ENCODE data around the gene ARHGAP24. TPM values are rescaled to one million over a fixed set of nuclear protein-coding genes. Genes with fewer than 3 reads are reported as not detected.

The ARHGAP24 gene
- total and polyA plus RNA-seq, 2 experiments from 2014 or later, result 0.21 to 0.36 TPM

DNA sequence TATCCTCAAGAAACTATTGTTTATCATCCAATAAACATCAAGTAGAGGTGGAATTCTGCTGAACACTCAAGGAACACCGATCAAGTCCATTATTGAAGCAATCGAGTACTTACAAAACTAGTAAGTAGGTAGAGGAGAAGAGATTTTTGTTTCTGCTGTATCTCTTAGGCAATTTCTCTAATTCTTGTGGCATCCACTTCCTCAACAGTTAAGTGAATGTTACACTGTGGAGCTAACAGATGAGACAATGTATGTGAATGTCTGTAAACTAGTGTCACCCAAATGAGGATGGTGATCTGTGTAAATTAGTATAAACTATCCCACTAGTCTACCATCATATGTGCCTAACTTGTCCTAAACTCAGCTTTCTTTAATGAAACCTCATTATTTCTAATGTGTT, 261.6 kb downstream of the ARHGAP24 start:
- H3K4me1 ChIP-seq (ENCODE audit: insufficient read depth), result peaks cover 4% of the 10 kb centered on the region; the same call in 1 of the 2 replicates
- peaks cover 8% of the 10 kb centered on the region; the same call in 2 of the 3 replicates for H3K4me1 Mint-ChIP-seq

More for the DNA sequence above, 261.6 kb downstream of the ARHGAP24 start:
- Mint-ChIP-seq H3K4me3 (no peak overlapping the region), H3K36me3 (ENCODE audit: low read depth) (no peaks in the 10 kb centered on the region), H3K27me3 (ENCODE audit: insufficient read depth, low read depth, poor library complexity) (no peaks in the 10 kb centered on the region), H3K27ac (no peak overlapping the region), H3K9me3 (no peaks in the 10 kb centered on the region)
- Histone ChIP-seq H3K4me2 (no peak overlapping the region), H3K36me3 (ENCODE audit: insufficient read depth) (no peaks in the 10 kb centered on the region), H3K79me2 (replicated peaks; ENCODE audit: insufficient read depth) (no peaks in the 10 kb centered on the region), H3K4me3 (no peak overlapping the region), H2AFZ (no peak overlapping the region), H3K27ac (ENCODE audit: low read depth) (no peak overlapping the region), H3K9me2 (ENCODE audit: insufficient read depth) (0 out of 2 replicates have a peak, but pooled peaks cover 4% of the 10 kb centered on the region), H3K27me3 (ENCODE audit: insufficient read depth) (no peaks in the 10 kb centered on the region), H4K20me1 (replicated peaks; ENCODE audit: insufficient read depth) (no peaks in the 10 kb centered on the region), H3F3A (replicated peaks; ENCODE audit: low read depth) (no peaks in the 10 kb centered on the region)
- ATAC-seq (no peak), DNase-seq (ENCODE audit: low spot score) (no peak)
- TF ChIP-seq, protein P1, sequence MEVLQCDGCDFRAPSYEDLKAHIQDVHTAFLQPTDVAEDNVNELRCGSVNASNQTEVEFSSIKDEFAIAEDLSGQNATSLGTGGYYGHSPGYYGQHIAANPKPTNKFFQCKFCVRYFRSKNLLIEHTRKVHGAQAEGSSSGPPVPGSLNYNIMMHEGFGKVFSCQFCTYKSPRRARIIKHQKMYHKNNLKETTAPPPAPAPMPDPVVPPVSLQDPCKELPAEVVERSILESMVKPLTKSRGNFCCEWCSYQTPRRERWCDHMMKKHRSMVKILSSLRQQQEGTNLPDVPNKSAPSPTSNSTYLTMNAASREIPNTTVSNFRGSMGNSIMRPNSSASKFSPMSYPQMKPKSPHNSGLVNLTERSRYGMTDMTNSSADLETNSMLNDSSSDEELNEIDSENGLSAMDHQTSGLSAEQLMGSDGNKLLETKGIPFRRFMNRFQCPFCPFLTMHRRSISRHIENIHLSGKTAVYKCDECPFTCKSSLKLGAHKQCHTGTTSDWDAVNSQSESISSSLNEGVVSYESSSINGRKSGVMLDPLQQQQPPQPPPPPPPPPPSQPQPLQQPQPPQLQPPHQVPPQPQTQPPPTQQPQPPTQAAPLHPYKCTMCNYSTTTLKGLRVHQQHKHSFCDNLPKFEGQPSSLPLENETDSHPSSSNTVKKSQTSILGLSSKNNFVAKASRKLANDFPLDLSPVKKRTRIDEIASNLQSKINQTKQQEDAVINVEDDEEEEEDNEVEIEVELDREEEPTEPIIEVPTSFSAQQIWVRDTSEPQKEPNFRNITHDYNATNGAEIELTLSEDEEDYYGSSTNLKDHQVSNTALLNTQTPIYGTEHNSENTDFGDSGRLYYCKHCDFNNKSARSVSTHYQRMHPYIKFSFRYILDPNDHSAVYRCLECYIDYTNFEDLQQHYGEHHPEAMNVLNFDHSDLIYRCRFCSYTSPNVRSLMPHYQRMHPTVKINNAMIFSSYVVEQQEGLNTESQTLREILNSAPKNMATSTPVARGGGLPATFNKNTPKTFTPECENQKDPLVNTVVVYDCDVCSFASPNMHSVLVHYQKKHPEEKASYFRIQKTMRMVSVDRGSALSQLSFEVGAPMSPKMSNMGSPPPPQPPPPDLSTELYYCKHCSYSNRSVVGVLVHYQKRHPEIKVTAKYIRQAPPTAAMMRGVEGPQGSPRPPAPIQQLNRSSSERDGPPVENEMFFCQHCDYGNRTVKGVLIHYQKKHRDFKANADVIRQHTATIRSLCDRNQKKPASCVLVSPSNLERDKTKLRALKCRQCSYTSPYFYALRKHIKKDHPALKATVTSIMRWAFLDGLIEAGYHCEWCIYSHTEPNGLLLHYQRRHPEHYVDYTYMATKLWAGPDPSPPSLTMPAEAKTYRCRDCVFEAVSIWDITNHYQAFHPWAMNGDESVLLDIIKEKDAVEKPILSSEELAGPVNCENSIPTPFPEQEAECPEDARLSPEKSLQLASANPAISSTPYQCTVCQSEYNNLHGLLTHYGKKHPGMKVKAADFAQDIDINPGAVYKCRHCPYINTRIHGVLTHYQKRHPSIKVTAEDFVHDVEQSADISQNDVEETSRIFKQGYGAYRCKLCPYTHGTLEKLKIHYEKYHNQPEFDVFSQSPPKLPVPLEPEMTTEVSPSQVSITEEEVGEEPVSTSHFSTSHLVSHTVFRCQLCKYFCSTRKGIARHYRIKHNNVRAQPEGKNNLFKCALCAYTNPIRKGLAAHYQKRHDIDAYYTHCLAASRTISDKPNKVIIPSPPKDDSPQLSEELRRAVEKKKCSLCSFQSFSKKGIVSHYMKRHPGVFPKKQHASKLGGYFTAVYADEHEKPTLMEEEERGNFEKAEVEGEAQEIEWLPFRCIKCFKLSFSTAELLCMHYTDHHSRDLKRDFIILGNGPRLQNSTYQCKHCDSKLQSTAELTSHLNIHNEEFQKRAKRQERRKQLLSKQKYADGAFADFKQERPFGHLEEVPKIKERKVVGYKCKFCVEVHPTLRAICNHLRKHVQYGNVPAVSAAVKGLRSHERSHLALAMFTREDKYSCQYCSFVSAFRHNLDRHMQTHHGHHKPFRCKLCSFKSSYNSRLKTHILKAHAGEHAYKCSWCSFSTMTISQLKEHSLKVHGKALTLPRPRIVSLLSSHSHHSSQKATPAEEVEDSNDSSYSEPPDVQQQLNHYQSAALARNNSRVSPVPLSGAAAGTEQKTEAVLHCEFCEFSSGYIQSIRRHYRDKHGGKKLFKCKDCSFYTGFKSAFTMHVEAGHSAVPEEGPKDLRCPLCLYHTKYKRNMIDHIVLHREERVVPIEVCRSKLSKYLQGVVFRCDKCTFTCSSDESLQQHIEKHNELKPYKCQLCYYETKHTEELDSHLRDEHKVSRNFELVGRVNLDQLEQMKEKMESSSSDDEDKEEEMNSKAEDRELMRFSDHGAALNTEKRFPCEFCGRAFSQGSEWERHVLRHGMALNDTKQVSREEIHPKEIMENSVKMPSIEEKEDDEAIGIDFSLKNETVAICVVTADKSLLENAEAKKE (CRISPR knock-in tag; IDR thresholded peaks at IDR 0.05), result no peak
- TF ChIP-seq, protein P2, sequence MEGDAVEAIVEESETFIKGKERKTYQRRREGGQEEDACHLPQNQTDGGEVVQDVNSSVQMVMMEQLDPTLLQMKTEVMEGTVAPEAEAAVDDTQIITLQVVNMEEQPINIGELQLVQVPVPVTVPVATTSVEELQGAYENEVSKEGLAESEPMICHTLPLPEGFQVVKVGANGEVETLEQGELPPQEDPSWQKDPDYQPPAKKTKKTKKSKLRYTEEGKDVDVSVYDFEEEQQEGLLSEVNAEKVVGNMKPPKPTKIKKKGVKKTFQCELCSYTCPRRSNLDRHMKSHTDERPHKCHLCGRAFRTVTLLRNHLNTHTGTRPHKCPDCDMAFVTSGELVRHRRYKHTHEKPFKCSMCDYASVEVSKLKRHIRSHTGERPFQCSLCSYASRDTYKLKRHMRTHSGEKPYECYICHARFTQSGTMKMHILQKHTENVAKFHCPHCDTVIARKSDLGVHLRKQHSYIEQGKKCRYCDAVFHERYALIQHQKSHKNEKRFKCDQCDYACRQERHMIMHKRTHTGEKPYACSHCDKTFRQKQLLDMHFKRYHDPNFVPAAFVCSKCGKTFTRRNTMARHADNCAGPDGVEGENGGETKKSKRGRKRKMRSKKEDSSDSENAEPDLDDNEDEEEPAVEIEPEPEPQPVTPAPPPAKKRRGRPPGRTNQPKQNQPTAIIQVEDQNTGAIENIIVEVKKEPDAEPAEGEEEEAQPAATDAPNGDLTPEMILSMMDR (conservative IDR thresholded peaks at IDR 0.05; ENCODE audit: low read depth in 2 of 2), result no peak
- TF ChIP-seq, protein P3, sequence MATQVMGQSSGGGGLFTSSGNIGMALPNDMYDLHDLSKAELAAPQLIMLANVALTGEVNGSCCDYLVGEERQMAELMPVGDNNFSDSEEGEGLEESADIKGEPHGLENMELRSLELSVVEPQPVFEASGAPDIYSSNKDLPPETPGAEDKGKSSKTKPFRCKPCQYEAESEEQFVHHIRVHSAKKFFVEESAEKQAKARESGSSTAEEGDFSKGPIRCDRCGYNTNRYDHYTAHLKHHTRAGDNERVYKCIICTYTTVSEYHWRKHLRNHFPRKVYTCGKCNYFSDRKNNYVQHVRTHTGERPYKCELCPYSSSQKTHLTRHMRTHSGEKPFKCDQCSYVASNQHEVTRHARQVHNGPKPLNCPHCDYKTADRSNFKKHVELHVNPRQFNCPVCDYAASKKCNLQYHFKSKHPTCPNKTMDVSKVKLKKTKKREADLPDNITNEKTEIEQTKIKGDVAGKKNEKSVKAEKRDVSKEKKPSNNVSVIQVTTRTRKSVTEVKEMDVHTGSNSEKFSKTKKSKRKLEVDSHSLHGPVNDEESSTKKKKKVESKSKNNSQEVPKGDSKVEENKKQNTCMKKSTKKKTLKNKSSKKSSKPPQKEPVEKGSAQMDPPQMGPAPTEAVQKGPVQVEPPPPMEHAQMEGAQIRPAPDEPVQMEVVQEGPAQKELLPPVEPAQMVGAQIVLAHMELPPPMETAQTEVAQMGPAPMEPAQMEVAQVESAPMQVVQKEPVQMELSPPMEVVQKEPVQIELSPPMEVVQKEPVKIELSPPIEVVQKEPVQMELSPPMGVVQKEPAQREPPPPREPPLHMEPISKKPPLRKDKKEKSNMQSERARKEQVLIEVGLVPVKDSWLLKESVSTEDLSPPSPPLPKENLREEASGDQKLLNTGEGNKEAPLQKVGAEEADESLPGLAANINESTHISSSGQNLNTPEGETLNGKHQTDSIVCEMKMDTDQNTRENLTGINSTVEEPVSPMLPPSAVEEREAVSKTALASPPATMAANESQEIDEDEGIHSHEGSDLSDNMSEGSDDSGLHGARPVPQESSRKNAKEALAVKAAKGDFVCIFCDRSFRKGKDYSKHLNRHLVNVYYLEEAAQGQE (IDR thresholded peaks at IDR 0.05; ENCODE audit: unreplicated experiment), result no peak
- TF ChIP-seq EZH2phosphoT487 (IDR thresholded peaks at IDR 0.05; ENCODE audit: unreplicated experiment) (no peak), JUNB (IDR thresholded peaks at IDR 0.05; ENCODE audit: unreplicated experiment) (no peak), STAT1 (IDR thresholded peaks at IDR 0.05; ENCODE audit: unreplicated experiment) (no peak), ZNF331 (CRISPR knock-in tag; IDR thresholded peaks at IDR 0.05; ENCODE audit: low read depth) (no peak), NANOG (IDR thresholded peaks at IDR 0.05; ENCODE audit: borderline replicate concordance) (no peak), ZNF114 (CRISPR knock-in tag; IDR thresholded peaks at IDR 0.05) (no peak), POLR2AphosphoS5 (IDR thresholded peaks at IDR 0.05; ENCODE audit: low read depth) (no peak), EZH2 (IDR thresholded peaks at IDR 0.05; ENCODE audit: low read depth, unreplicated experiment) (no peak), CREB1 (CRISPR knock-in tag; IDR thresholded peaks at IDR 0.05; ENCODE audit: low read depth) (no peak)
- TF ChIP-seq, protein P4, sequence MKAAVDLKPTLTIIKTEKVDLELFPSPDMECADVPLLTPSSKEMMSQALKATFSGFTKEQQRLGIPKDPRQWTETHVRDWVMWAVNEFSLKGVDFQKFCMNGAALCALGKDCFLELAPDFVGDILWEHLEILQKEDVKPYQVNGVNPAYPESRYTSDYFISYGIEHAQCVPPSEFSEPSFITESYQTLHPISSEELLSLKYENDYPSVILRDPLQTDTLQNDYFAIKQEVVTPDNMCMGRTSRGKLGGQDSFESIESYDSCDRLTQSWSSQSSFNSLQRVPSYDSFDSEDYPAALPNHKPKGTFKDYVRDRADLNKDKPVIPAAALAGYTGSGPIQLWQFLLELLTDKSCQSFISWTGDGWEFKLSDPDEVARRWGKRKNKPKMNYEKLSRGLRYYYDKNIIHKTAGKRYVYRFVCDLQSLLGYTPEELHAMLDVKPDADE (IDR thresholded peaks at IDR 0.05), result no peak
